H1 (cell line): Measurements from ENCODE around the gene GPATCH4.

Experiments
- CREB1 ChIP-seq: IDR thresholded peaks from 2 replicates; pipeline ENCODE4 v1.6.1; 2012; ENCODE audit warnings: inconsistent platforms
- CTCF ChIP-seq, 3 experiments: IDR thresholded peaks; 1 replicate in 2 of 3; 2 replicates in 1 of 3; pipeline versions ENCODE4 v1.5.1 to v1.6.1; 2011; ENCODE audit warnings: low read length in 3 of 3, mild to moderate bottlenecking in 3 of 3, inconsistent platforms in 2 of 3, low read depth in 1 of 3, moderate library complexity in 1 of 3; ENCODE audit not compliant: insufficient read depth in 1 of 3; ENCODE audit errors: control extremely low read depth in 1 of 3
- EP300 ChIP-seq, 2 experiments: IDR thresholded peaks; 1 replicate in 1 of 2; 2 replicates in 1 of 2; pipeline ENCODE4 v1.6.1; 2011 to 2012; ENCODE audit warnings: low read depth in 2 of 2, low read length in 2 of 2, mild to moderate bottlenecking in 2 of 2, borderline replicate concordance in 1 of 2, inconsistent platforms in 1 of 2, moderate library complexity in 1 of 2
- FOSL1 ChIP-seq: IDR thresholded peaks from 2 replicates; pipeline ENCODE4 v1.6.1; 2011; ENCODE audit warnings: mild to moderate bottlenecking, low read depth, low read length, moderate library complexity; ENCODE audit not compliant: insufficient read depth
- GTF2F1 ChIP-seq: IDR thresholded peaks from 2 replicates; pipeline ENCODE4 v1.6.1; 2012; ENCODE audit warnings: low read depth, low read length, improper control_type of control experiment, borderline replicate concordance
- JUN ChIP-seq: IDR thresholded peaks from 2 replicates; pipeline ENCODE4 v1.6.1; 2011; ENCODE audit warnings: low read depth, mild to moderate bottlenecking, improper control_type of control experiment, low read length
- RFX5 ChIP-seq: IDR thresholded peaks from 2 replicates; pipeline ENCODE4 v1.6.1; 2011; ENCODE audit warnings: low read depth, low read length, improper control_type of control experiment, borderline replicate concordance
- SUZ12 ChIP-seq: fragments of 200-600 bp; sonication (generic); IDR thresholded peaks from 2 replicates; pipeline ENCODE4 v1.6.1; 2012; ENCODE audit warnings: mild to moderate bottlenecking, inconsistent platforms, low read length, moderate library complexity, mixed read lengths
- TF ChIP-seq, protein P1 (sequence below): IDR thresholded peaks from 2 replicates; pipeline ENCODE4 v1.6.1; 2012; ENCODE audit warnings: inconsistent platforms

GRCh38 chr1:156598125-156598524 lies 3.2 kb downstream of the GPATCH4 start:
- no peak for TF ChIP-seq CTCF (IDR thresholded peaks at IDR 0.05; ENCODE audit: control extremely low read depth in 1 of 3, insufficient read depth in 1 of 3, low read depth in 1 of 3, low read length in 3 of 3)
- no peak for TF ChIP-seq GTF2F1
- TF ChIP-seq SUZ12, result no peak
- TF ChIP-seq CREB1, result no peak
- TF ChIP-seq RFX5, result no peak
- TF ChIP-seq EP300 (IDR thresholded peaks at IDR 0.05; ENCODE audit: borderline replicate concordance in 1 of 2, low read depth in 2 of 2, low read length in 2 of 2), result no peak
- TF ChIP-seq JUN, result no peak
- TF ChIP-seq, protein P1, sequence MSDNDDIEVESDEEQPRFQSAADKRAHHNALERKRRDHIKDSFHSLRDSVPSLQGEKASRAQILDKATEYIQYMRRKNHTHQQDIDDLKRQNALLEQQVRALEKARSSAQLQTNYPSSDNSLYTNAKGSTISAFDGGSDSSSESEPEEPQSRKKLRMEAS, result no peak
- no peak for TF ChIP-seq FOSL1
